HG03108 (cell line): ENCODE data around the gene KCNMA1.

Experiments used
- ATAC-seq: cut with Tn5 transposase; IDR thresholded peaks from one replicate; pipeline ENCODE4 v1.9.1; 2021; ENCODE audit warnings: moderate library complexity; ENCODE audit not compliant: unreplicated experiment

Gene KCNMA1

DNA sequence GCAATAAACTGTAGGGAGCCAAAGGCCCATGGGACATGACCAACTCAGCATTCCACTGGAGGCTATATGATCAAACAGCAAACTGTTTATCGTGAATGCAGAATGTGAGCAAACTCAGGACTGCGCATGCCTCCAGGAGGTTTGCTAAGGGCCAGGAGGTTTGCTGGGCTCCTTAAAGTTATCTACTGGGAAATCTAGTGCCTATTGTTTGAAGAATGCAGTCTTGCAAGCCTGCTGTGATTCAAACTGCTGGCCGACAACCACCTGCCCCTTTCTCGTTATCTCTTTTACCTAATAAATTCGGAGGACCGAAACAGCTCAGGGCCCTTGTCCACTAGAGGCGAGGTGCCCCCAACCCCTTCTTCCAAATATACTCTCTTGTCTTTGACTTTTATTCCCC is 404.1 kb downstream of the KCNMA1 start:
- ATAC-seq: no peak

GRCh38 chr10:77231884-77232610 is 405.6 kb downstream of the KCNMA1 start:
- ATAC-seq: no peak

GRCh38 chr10:77231375-77231774 is 406.2 kb downstream of the KCNMA1 start:
- no peak for ATAC-seq

- no peak for ATAC-seq
Measured at GRCh38 chr10:77230194-77230593, 407.4 kb downstream of the KCNMA1 start.

- ATAC-seq: no peak
Measured at GRCh38 chr10:77229704-77230103, 407.9 kb downstream of the KCNMA1 start.

- no peak for ATAC-seq
Measured at GRCh38 chr10:77228559-77228958, 409.0 kb downstream of the KCNMA1 start.

DNA sequence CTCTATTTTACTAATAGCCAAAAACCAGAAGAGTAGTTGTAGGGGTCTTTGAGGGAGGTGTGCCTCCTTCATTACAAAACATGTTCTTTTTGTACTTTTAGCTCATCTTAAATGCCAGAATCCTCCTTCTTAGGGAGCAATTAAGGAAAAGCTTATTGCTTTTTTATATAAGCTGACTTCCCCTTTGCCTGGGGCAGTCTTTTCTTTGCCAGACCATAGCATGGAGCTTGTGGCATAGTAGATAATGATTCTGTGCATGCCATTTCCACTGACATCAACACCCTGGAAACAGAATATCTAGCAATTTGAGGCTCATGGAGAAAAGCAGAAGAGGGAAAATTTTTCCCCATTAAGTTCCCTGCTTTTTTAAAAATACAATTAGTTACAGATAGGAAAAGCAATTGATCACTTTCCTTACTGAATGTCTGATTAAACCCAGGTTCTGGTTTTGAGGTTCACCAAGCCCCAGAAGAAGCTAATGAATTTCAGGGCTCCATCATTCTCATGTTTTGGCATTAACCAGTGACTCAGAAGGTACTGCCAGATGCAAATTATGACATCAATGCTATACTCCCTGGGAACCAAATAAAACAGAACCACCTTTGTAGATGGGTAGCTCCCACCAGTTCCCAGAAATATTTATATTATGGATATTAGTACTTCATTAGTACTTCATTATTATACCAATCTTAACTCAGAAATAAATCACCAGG is 410.6 kb downstream of the KCNMA1 start:
- no peak for ATAC-seq

DNA sequence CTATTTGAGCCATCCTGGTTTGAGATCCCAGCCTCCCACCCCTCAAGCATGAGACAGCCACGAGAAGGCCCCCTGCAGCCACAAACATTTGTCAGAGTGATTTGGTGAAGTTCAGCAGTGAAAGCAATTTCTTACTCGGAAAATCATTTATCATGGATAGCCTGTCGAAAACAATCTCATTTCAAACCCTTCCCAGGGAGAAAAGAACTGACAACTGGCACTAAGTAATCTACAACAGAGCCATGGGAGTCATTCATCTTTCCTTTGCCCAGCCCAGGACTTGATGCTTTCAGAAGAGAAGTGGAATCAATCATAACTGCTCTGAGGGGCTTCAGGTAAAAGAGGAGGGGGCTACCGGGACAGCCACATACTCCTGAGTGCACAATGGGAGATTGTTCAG is 411.2 kb downstream of the KCNMA1 start:
- no peak for ATAC-seq

DNA sequence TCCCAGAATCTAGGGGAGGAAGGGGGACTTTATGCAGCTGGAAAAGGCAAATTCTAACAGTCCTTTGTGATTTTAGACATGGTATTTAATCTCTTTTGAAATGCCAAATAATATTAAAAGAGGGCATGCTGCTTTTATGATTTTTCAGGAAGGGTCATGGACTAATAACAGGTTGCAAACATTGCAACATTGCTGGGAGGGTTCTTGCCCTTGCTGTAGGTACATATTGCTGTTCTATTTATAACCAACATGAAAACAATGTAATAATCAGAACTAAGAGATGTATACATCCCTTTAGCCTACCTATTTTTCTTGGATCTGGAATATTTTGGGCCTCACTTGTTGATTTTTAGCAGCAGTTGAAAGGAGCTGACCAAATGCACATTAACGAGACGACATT is 411.6 kb downstream of the KCNMA1 start:
- no peak for ATAC-seq

DNA sequence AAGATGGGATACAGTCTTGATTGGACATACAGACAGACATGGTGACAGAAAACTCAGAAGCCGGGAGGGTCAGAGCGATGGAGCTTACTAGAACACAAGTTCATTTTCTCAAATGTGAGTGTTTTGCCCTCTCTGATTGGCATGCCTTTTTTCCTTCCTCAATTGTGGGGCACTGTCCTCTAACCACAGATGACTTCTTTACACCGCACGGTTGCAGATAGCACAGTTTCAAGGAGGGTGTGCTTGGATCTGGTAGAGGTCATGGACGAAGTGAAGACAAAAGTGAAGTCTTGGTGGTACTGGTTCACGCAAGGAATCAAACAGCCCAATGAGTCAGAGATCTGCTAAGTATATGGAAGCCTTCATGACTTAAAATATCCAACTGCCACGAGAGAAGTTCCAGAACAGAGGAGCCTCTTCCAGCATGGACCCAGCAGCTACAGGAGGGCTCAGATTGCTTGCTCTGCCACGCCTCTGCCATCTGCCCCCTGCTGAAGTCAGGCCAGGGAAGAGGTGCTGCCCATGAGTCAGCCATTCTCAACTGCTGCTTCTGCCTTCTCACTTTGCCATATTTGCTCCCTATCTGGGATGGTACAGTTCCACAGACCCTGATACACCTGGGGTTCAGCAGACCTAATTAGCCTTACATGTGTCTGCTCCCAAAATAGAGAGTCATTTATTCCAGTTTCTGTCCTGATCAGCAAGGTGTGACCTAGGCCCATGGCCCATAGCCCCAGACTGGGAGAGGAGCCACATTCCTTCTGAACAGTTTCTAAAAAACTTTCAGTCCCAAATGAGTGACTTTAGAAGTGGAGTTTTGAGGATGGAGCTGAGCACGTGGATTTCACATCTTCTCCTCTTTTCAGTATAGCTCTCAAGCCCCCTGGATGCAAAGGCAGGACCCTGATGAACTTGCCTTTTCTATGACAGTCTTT is 413.8 kb downstream of the KCNMA1 start:
- no peak for ATAC-seq

DNA sequence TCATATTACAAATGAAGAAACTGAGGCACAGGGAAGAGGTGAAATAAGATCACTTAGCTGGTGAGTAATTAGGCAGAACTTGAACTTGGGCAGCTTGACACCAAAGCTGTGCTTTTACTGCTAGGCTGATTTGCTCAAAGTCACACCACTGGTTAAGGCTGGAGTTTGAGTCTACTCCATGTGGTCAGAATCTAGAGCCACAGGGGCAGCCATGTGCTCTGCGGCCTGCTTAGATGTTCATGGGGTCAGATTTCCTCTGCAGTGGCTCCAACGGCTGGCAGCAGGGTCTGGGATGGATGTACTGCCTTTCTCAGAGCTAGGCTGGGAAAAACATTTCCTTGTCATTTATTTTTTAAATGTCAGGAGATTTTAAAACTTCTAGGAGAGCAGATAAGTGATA is 417.5 kb downstream of the KCNMA1 start:
- ATAC-seq: no peak

DNA sequence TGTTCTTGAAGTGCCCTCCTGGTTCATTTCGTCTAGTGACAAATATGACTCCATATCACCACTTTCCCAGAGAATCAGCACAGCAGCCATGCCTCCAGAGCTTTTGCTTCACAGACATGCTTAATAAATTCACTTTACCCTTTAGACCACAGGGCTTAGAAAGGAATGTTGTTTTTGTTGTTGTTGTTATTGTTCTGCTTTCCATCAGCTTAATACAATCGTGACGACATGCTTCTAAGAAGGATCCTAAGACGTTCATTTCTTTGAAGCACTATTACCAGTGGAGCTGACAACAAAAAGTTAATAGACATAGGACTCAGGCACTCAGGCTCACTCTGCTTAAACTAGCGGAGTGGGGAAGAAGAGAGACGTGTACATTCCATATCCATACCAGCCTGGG is 418.6 kb downstream of the KCNMA1 start:
- no peak for ATAC-seq

GRCh38 chr10:77214799-77215198 is 422.8 kb downstream of the KCNMA1 start:
- no peak for ATAC-seq

DNA sequence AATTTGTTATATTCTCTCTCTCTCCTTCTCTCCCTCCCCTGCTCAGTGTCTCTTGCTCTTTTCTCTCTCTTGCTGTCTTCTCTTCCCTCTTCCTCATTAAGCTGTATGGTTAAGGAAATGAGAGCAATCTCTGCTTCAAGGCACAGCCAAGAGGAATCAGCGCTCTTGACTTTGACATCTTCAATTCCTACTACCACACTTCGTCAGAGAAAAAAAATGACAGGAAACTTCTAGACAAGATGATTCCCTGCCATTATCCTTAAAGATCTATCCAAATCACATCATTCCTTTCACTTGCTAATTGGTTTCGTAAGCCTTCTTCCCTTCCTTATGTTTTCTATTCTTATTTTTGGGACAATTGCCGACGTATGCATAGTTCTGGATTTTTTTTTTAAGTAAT is 425.0 kb downstream of the KCNMA1 start:
- no peak for ATAC-seq

DNA sequence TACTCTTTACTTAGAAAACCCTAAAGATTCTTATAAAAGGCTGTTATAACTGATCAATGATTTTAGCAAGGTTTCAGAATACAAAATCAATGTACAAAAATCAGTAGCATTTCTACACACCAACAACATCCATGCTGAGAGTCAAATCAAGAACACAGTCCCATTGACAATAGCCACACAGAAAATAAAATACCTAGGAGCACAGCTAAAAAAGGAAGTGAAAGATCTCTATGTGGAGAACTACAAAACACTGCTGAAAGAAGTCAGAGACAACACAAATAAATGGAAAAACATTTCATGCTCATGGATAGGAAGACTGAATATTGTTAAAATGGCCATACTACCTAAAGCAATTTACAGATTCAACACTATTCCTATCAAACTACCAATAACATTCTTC is 427.0 kb downstream of the KCNMA1 start:
- ATAC-seq: no peak

GRCh38 chr10:77208684-77209256 is 428.8 kb downstream of the KCNMA1 start:
- ATAC-seq: no peak

DNA sequence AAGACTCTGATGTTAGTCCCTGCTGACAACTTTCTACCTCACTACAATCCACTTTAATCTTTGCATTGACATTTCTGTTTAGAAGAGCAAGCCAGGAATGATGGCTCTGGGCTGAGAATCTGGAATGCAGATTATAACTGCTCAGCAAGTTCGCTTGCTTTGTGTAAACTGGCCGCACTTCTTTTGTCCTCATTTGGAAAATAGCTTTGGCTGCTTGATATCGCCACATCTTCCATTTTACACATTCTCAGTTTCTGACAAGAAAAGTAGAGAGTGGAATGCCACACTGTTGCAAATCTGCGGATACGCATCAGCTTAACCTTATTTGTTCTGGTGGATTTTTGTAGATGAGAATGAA is 429.8 kb downstream of the KCNMA1 start:
- ATAC-seq: no peak

GRCh38 chr10:77207182-77207827 is 430.3 kb downstream of the KCNMA1 start:
- ATAC-seq: no peak

GRCh38 chr10:77205135-77205534 is 432.5 kb downstream of the KCNMA1 start:
- ATAC-seq: no peak

DNA sequence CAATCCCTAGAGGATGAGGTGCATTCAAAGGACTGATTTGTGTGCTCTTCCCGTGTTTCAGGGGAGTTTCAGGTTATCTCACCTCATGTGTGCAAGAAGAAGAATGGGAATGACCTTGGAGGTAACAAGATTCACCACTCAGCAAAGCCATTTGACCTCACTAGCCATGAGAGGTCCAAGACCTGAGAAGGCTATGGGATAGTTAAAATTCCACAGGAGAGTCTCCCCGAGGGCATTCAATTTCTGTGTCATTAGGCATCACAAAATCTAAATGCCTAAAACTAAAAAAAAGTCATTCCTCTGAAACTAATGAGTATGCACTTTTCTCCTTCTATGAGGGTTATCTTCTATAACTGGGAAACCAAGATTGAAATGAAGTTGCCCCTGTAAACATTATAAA is 433.4 kb downstream of the KCNMA1 start:
- ATAC-seq: no peak

DNA sequence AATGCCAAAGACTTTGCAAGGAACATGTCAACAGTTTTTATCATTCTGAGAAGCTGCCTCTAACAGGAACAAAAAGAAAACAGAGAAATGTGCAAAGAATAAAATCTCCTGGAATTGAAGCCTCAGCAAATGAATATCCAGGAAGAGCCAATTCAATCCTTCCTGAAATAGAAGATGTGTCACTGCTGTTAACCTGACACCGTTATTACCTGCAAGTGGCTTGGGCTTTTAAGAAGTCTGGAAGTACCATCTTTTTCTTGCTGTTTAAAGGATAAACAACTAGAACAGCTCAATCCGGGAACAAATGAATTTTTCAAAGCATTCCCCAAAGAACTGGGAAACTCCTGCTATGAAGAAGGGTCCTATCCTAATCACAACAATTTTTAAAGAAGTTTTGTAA is 434.8 kb downstream of the KCNMA1 start:
- ATAC-seq: no peak
